Endodermal cell (in vitro differentiated cells): ENCODE results near the gene OSBPL6. TPM values are rescaled to one million over a fixed set of nuclear protein-coding genes. Genes with fewer than 3 reads are reported as not detected.
"Not testable (repeated sequence)": the region's sequence is repeated elsewhere in the genome, so short reads cannot be mapped to it uniquely, and the experiment has no call there.

Source experiments
- DNase-seq: peaks from one replicate; pipeline ENCODE4 v3.0.0-alpha.2; 2017
- H3K27ac ChIP-seq: 2 replicates; pipeline ENCODE4 v1.5.1; 2013; ENCODE audit warnings: mild to moderate bottlenecking, low read depth, low read length, moderate library complexity
- H3K27me3 ChIP-seq: 2 replicates; pipeline ENCODE4 v1.6.1; 2013; ENCODE audit warnings: mild to moderate bottlenecking, low read length, moderate library complexity; ENCODE audit not compliant: insufficient read depth, control insufficient read depth, poor library complexity, severe bottlenecking
- H3K36me3 ChIP-seq: 2 replicates; pipeline ENCODE4 v1.7.0; 2013; ENCODE audit warnings: mild to moderate bottlenecking, low read length, moderate library complexity; ENCODE audit not compliant: control insufficient read depth, insufficient read depth
- H3K4me1 ChIP-seq: one replicate; pipeline ENCODE4 v1.7.0; 2013; ENCODE audit warnings: low read length; ENCODE audit not compliant: control insufficient read depth, insufficient read depth
- H3K4me3 ChIP-seq: 2 replicates; pipeline ENCODE4 v1.5.1; 2013; ENCODE audit warnings: mild to moderate bottlenecking, low read length, moderate library complexity
- H3K9ac ChIP-seq: 2 replicates; pipeline ENCODE4 v1.6.1; 2013; ENCODE audit warnings: mild to moderate bottlenecking, low read length, moderate library complexity; ENCODE audit not compliant: poor library complexity, severe bottlenecking; ENCODE audit errors: extremely low read depth
- H3K9me3 ChIP-seq: 2 replicates; pipeline ENCODE4 v1.6.1; 2013; ENCODE audit warnings: mild to moderate bottlenecking, low read length, moderate library complexity; ENCODE audit not compliant: control insufficient read depth
- H3K27ac Mint-ChIP-seq: 2 replicates; pipeline ENCODE4 v1.8.0; 2020; ENCODE audit warnings: mixed read lengths
- H3K27me3 Mint-ChIP-seq: 2 replicates; pipeline ENCODE4 v1.8.0; 2021; ENCODE audit warnings: mild to moderate bottlenecking, mixed read lengths; ENCODE audit not compliant: insufficient read depth
- H3K36me3 Mint-ChIP-seq: 2 replicates; pipeline ENCODE4 v1.8.0; 2020; ENCODE audit warnings: low read depth, mixed read lengths
- H3K4me1 Mint-ChIP-seq: 2 replicates; pipeline ENCODE4 v1.8.0; 2020; ENCODE audit warnings: mixed read lengths
- H3K4me3 Mint-ChIP-seq: 2 replicates; pipeline ENCODE4 v1.8.0; 2020; ENCODE audit warnings: mild to moderate bottlenecking, moderate library complexity, mixed read lengths
- H3K9me3 Mint-ChIP-seq: 2 replicates; pipeline ENCODE4 v1.8.0; 2020; ENCODE audit warnings: mild to moderate bottlenecking, mixed read lengths
- CTCF ChIP-seq: fragments of 200-600 bp; sonication (generic); conservative IDR thresholded peaks from 2 replicates; pipeline ENCODE4 v1.5.0; 2021; ENCODE audit warnings: antibody characterized with exemption, mild to moderate bottlenecking
- WGBS, 2 experiments: methylation state at CpG; one replicate each; pipeline versions ENCODE4 v1.1.5 to v1.1.7; 2013; ENCODE audit warnings: missing lambda C conversion rate in 2 of 2, mixed read lengths in 1 of 2; ENCODE audit not compliant: insufficient coverage in 1 of 2, insufficient read length in 1 of 2; 5-methylcytosine and 5-hydroxymethylcytosine counted together
- total RNA-seq, 2 donors: library from RNA; stranded (reverse); fragmentation: NEBNext Ultra II Directional in 1 of 2; extraction: Animal tissue kit (Norgen Biotek cat#: 25700) in 1 of 2; gene quantifications; 2 replicates in 1 of 2; 3 replicates in 1 of 2; pipeline ENCODE4 v1.2.1, GENCODE V29; 2021

The OSBPL6 gene
- total RNA-seq, 2 donors from 2014 or later, result 3.4 to 3.6 TPM

GRCh38 chr2:178152542-178152941 lies 41.8 kb upstream of the OSBPL6 start:
- WGBS, 2 experiments, result 91 to 100% methylated on average over 2 to 4 of the region's 4 CpGs
- H3K9me3 Mint-ChIP-seq, result peaks cover 15% of the 10 kb centered on the region
- H3K4me1 Mint-ChIP-seq, result peaks cover 4% of the 10 kb centered on the region

DNA sequence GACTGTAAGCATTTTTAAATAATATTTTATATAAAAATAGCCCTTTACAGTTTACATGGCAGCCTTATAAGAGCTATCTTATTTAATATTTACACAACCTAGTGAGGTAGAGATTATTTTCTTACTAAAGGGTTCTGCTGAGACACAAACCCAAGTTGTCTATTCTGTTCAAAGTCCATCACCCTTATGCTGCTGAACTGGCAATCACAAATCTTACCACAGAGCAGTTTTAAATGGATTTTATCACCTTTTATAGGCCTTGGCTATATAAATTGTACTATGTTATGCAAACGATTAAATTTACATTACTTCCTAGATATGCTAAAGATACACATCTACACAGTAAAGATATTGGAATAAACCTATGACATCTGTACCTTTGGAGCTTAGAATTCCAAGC lies 41.3 kb upstream of the OSBPL6 start:
- no peak for TF ChIP-seq CTCF
- no peaks in the 10 kb centered on the region for H3K27me3 Mint-ChIP-seq
- peaks cover 15% of the 10 kb centered on the region for H3K9me3 Mint-ChIP-seq
- Histone ChIP-seq H3K4me1 (no peaks in the 10 kb centered on the region), H3K36me3 (no peaks in the 10 kb centered on the region), H3K4me3 (no peak overlapping the region), H3K9me3 (no peaks in the 10 kb centered on the region), H3K27ac (no peak overlapping the region), H3K27me3 (no peaks in the 10 kb centered on the region), H3K9ac (no peak overlapping the region)
- H3K36me3 Mint-ChIP-seq, result no peaks in the 10 kb centered on the region
- H3K27ac Mint-ChIP-seq, result no peak overlapping the region
- no peak for DNase-seq
- no peak overlapping the region for H3K4me3 Mint-ChIP-seq
- peaks cover 4% of the 10 kb centered on the region for H3K4me1 Mint-ChIP-seq
- 0% methylated on average over 1 of the region's 1 CpG; no CpG with 5 or more reads in 1 of the 2 experiments for WGBS, 2 experiments

More at GRCh38 chr2:178152542-178152941, 41.8 kb upstream of the OSBPL6 start:
- Histone ChIP-seq H3K4me3 (no peak overlapping the region), H3K27me3 (no peaks in the 10 kb centered on the region), H3K36me3 (no peaks in the 10 kb centered on the region), H3K4me1 (no peaks in the 10 kb centered on the region), H3K9me3 (no peaks in the 10 kb centered on the region), H3K9ac (no peak overlapping the region), H3K27ac (no peak overlapping the region)
- Mint-ChIP-seq H3K27ac (no peak overlapping the region), H3K4me3 (no peak overlapping the region), H3K27me3 (no peaks in the 10 kb centered on the region), H3K36me3 (no peaks in the 10 kb centered on the region)
- DNase-seq, result no peak
- no peak for TF ChIP-seq CTCF

GRCh38 chr2:178153878-178154277 lies 40.4 kb upstream of the OSBPL6 start:
- not testable (repeated sequence) for H3K4me3 ChIP-seq, H3K4me1 ChIP-seq, H3K27ac ChIP-seq, H3K9me3 ChIP-seq, H3K4me3 Mint-ChIP-seq, H3K27me3 Mint-ChIP-seq, H3K4me1 Mint-ChIP-seq, H3K27me3 ChIP-seq, DNase-seq, H3K27ac Mint-ChIP-seq, H3K9ac ChIP-seq, H3K36me3 Mint-ChIP-seq, H3K36me3 ChIP-seq
- peaks cover 15% of the 10 kb centered on the region for H3K9me3 Mint-ChIP-seq
- 89% methylated on average over 1 of the region's 1 CpG; no CpG with 5 or more reads in 1 of the 2 experiments for WGBS, 2 experiments

- Mint-ChIP-seq H3K27ac (no peak overlapping the region), H3K4me3 (no peak overlapping the region), H3K27me3 (no peaks in the 10 kb centered on the region), H3K9me3 (peaks cover 15% of the 10 kb centered on the region), H3K36me3 (no peaks in the 10 kb centered on the region), H3K4me1 (peaks cover 4% of the 10 kb centered on the region)
- 88% methylated on average over 1 of the region's 1 CpG; no CpG with 5 or more reads in 1 of the 2 experiments for WGBS, 2 experiments
- H3K4me3 ChIP-seq, result no peak overlapping the region
- no peak overlapping the region for H3K9ac ChIP-seq
- H3K9me3 ChIP-seq, result no peaks in the 10 kb centered on the region
- H3K36me3 ChIP-seq, result no peaks in the 10 kb centered on the region
- no peak for DNase-seq
- no peaks in the 10 kb centered on the region for H3K4me1 ChIP-seq
- no peaks in the 10 kb centered on the region for H3K27me3 ChIP-seq
- H3K27ac ChIP-seq, result no peak overlapping the region
- TF ChIP-seq CTCF, result no peak
Observed at GRCh38 chr2:178155524-178155923, 38.8 kb upstream of the OSBPL6 start.
